Right lobe of liver (tissue), 6 donors: Measurements from ENCODE around the gene MTMR1. TPM values are rescaled to one million over a fixed set of nuclear protein-coding genes. Genes with fewer than 3 reads are reported as not detected.

Source experiments
- ATAC-seq, 4 donors: fragments of 200-7000 bp; cut with Tn5 transposase; one replicate each; pipeline ENCODE4 v1.9.1; 2020; ENCODE audit warnings: mild to moderate bottlenecking in 4 of 4, moderate library complexity in 4 of 4
- DNase-seq, 3 donors: peaks; one replicate each; pipeline ENCODE4 v3.0.0-alpha.2; 2020
- H3K27ac ChIP-seq, 3 donors: fragments of 200-600 bp; one replicate each; pipeline ENCODE4 v1.8.0; 2022
- H3K27me3 ChIP-seq, 2 donors: fragments of 200-600 bp; one replicate each; pipeline ENCODE4 v1.8.0; 2022
- H3K36me3 ChIP-seq, 4 donors: fragments of 200-600 bp; sonication (generic) in 1 of 4; one replicate each; pipeline versions ENCODE4 v1.5.1 to v1.8.0; 2017 to 2022; ENCODE audit warnings: control low read depth in 1 of 4
- H3K4me1 ChIP-seq, 4 donors: fragments of 200-600 bp; sonication (generic) in 1 of 4; one replicate each; pipeline versions ENCODE4 v1.5.1 to v1.8.0; 2017 to 2022; ENCODE audit warnings: control low read depth in 1 of 4
- H3K4me3 ChIP-seq, 3 donors: fragments of 200-600 bp; one replicate each; pipeline ENCODE4 v1.8.0; 2022
- H3K9me3 ChIP-seq, 4 donors: fragments of 200-600 bp; sonication (generic) in 1 of 4; one replicate each; pipeline versions ENCODE4 v1.5.1 to v1.8.0; 2017 to 2022; ENCODE audit warnings: control low read depth in 1 of 4
- POLR2A ChIP-seq: fragments of 450-650 bp; IDR thresholded peaks from one replicate; pipeline ENCODE4 v1.6.1; 2017; ENCODE audit warnings: antibody characterized with exemption, mild to moderate bottlenecking
- WGBS: methylation state at CpG from one replicate; pipeline ENCODE4 v1.1.6; 2018; ENCODE audit warnings: low coverage, low lambda C conversion rate; ENCODE audit not compliant: insufficient coverage; ENCODE audit errors: missing lambda C conversion rate; 5-methylcytosine and 5-hydroxymethylcytosine counted together
- intact Hi-C, 2 donors: fragments of 100-400 bp; cut with DNase I; formaldehyde crosslinking; loops; one replicate each; pipeline versions ENCODE4 v1.11.2 to v1.14.1; 2022
- total RNA-seq, 6 experiments: library from RNA; depleted of rRNA in 2 of 6; stranded (reverse); fragments of >200 nt in 2 of 6; fragmentation: NEBNext Ultra II Directional in 3 of 6; extraction: Animal tissue kit (Norgen Biotek cat#: 25700) in 3 of 6; gene quantifications; one replicate each; pipeline versions ENCODE4 v1.1.0 to v1.2.4, GENCODE V29; 2016 to 2023
- TF ChIP-seq, protein P1 (sequence below), 4 donors: fragments of 200-600 bp in 3 of 4; fragments of 450-650 bp in 1 of 4; IDR thresholded peaks; one replicate each; pipeline versions ENCODE4 v1.5.1 to v1.8.0; 2016 to 2022; ENCODE audit warnings: antibody characterized with exemption in 4 of 4, mild to moderate bottlenecking in 2 of 4
- donor health status: DM: no; HTN: yes; CAD: no.
- donor health status: DM: no; HTN: no; CAD: no.
- donor health status: DM: no; HTN: no; CAD: no.
- donor health status: DM: no; HTN: yes; CAD: no.
- donor health status: DM: no; HTN: yes; CAD: no.

Gene MTMR1
- total RNA-seq, 6 experiments from 2014 or later, result 7.6 to 11.2 (median 9.4) TPM

DNA sequence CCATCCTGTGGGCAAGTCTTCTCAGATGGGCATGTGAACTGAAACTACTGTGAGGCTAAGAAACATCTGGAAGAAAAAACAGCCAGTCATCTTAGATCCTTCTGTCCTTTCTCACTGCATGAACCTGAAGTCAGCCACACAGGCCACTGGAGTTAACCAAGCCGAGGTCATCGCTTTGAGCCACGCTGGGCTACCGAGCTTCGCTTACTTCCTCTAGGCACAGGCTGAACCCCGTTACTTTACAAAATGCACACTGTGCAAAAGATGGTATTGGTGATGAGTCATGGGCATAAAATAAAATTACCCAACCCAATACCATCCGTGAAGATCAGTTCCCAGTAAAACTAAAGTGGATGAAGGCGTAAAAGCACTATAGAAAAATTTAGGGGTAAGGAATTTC lies 86.2 kb downstream of the MTMR1 start:
- DNase-seq (no peak), ATAC-seq (peak in 3 of 4 donors; percentile 12 to 42 (median 23))
- TF ChIP-seq, protein P1, sequence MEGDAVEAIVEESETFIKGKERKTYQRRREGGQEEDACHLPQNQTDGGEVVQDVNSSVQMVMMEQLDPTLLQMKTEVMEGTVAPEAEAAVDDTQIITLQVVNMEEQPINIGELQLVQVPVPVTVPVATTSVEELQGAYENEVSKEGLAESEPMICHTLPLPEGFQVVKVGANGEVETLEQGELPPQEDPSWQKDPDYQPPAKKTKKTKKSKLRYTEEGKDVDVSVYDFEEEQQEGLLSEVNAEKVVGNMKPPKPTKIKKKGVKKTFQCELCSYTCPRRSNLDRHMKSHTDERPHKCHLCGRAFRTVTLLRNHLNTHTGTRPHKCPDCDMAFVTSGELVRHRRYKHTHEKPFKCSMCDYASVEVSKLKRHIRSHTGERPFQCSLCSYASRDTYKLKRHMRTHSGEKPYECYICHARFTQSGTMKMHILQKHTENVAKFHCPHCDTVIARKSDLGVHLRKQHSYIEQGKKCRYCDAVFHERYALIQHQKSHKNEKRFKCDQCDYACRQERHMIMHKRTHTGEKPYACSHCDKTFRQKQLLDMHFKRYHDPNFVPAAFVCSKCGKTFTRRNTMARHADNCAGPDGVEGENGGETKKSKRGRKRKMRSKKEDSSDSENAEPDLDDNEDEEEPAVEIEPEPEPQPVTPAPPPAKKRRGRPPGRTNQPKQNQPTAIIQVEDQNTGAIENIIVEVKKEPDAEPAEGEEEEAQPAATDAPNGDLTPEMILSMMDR (IDR thresholded peaks at IDR 0.05), result no peak
- no peak for TF ChIP-seq POLR2A
- H3K9me3 ChIP-seq, result no peaks in the 10 kb centered on the region
- no peak overlapping the region for H3K4me3 ChIP-seq
- H3K4me1 ChIP-seq, result no peaks in the 10 kb centered on the region
- H3K36me3 ChIP-seq, result no peaks in the 10 kb centered on the region
- intact Hi-C loops, result no loop called here
- 70% methylated on average over 8 of the region's 8 CpGs for WGBS
- H3K27me3 ChIP-seq, result no peaks in the 10 kb centered on the region
- no peak overlapping the region for H3K27ac ChIP-seq

DNA sequence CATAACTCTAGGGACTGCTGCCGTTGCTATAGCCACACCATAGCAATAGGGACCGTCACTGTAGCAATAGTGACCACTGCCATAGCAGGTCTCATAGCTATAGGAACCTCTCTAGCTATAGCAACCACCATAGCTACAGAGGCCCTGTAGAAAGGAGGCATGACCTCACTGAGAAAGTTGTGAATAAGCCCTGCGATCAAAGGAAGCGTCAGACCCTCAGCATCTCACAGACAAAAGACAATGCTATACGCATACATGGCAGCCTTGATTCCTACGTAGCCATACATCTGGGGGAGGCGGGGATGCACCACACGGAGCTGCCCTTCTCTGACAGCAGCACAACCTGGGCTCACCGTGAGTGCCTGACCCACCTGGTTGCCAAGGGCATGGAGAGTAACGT lies 88.5 kb downstream of the MTMR1 start:
- Histone ChIP-seq H3K27ac (no peak overlapping the region), H3K27me3 (no peaks in the 10 kb centered on the region), H3K4me1 (no peaks in the 10 kb centered on the region), H3K4me3 (no peak overlapping the region), H3K36me3 (no peaks in the 10 kb centered on the region), H3K9me3 (no peaks in the 10 kb centered on the region)
- intact Hi-C loops, result no loop called here
- TF ChIP-seq POLR2A, result no peak
- TF ChIP-seq, protein P1 (IDR thresholded peaks at IDR 0.05), result no peak
- 86% methylated on average over 1 of the region's 10 CpGs for WGBS
- DNase-seq (no peak), ATAC-seq (no peak)

DNA sequence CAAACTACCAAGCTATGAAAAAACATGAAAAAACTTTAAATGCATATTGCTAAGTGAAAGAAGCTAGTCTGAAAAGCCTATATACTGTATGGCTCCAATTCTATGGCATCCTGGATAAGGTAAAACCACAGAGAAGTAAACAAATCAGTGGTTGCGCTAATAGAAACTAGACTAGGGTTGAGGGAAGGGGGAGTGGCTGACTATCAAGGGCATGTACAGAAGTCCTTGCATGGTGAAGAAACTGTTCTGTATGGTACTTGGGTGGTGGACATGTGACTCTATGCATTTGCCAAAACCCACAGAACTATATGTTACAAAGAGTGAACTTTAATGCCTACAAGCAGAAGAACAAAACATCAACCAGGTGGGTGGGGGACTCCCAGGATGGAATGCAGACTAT lies 96.8 kb downstream of the MTMR1 start:
- no peak for DNase-seq
- Histone ChIP-seq H3K4me3 (no peak overlapping the region), H3K4me1 (no peaks in the 10 kb centered on the region), H3K36me3 (peaks cover 0 to 6% (median 1%) of the 10 kb centered on the region in 4 donors), H3K27ac (no peak overlapping the region), H3K27me3 (no peaks in the 10 kb centered on the region), H3K9me3 (no peaks in the 10 kb centered on the region)
- intact Hi-C loops, result no loop called here
- ATAC-seq, result no peak
- no peak for TF ChIP-seq POLR2A
- TF ChIP-seq, protein P1 (IDR thresholded peaks at IDR 0.05), result no peak
- 91% methylated on average over 1 of the region's 1 CpG for WGBS

DNA sequence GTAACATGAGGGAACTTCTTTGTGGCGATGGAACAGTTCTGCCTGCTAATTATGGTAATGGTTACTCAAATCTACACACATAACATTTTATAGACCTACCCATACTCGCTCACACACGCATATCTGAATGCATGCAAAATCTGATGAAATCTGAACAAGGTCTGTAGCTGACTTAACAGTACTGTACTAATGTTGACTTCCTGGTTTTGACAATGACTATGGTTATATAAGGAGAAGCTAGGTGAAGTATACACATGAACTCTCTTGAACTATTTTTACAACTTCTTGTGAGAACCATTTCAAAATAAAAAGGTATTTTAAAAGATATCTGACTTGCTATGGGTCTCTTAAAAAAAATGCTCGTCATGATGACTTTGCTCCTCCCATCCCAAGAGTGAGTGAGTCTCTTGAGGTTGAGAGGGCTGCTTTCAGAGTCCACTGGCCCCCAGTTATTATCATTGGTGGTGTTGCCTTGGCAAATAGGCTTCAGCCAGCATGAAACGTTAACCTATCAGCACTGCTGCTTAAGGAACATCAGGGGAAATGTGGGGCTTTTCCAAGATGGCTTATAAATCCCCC lies 99.8 kb downstream of the MTMR1 start:
- peaks cover 0 to 6% (median 1%) of the 10 kb centered on the region in 4 donors for H3K36me3 ChIP-seq
- no peaks in the 10 kb centered on the region for H3K9me3 ChIP-seq
- WGBS, result 60% methylated on average over 5 of the region's 5 CpGs
- DNase-seq, result no peak
- intact Hi-C loops, result no loop called here
- ATAC-seq, result no peak
- no peak overlapping the region for H3K27ac ChIP-seq
- TF ChIP-seq, protein P1 (IDR thresholded peaks at IDR 0.05), result no peak
- TF ChIP-seq POLR2A, result no peak
- H3K4me3 ChIP-seq, result no peak overlapping the region
- no peaks in the 10 kb centered on the region for H3K4me1 ChIP-seq
- no peaks in the 10 kb centered on the region for H3K27me3 ChIP-seq
